ENCODE measurements around the gene PRR18. TPM values are rescaled to one million over a fixed set of nuclear protein-coding genes. Genes with fewer than 3 reads are reported as not detected.

PRR18 gene
- total and polyA plus RNA-seq, 2 of the 13 experiments (the other 11 are each of a cell fraction or from before 2014, with no cell fraction given), result 0.04 TPM

- TF ChIP-seq ZNF235 (CRISPR knock-in tag; IDR thresholded peaks at IDR 0.05; ENCODE audit: borderline replicate concordance) (no peak), CREB3 (CRISPR knock-in tag; IDR thresholded peaks at IDR 0.05) (no peak), ZNF576 (CRISPR knock-in tag; IDR thresholded peaks at IDR 0.05) (no peak), TBX3 (IDR thresholded peaks at IDR 0.05; ENCODE audit: borderline replicate concordance) (no peak), ZBTB7B (CRISPR knock-in tag; IDR thresholded peaks at IDR 0.05) (peak; percentile 56; the same call in 1 of the 2 replicates), HINFP (CRISPR knock-in tag; IDR thresholded peaks at IDR 0.05; ENCODE audit: low read depth) (no peak), TP53 (CRISPR knock-in tag; conservative IDR thresholded peaks at IDR 0.05) (no peak), CSRNP2 (CRISPR knock-in tag; conservative IDR thresholded peaks at IDR 0.05; ENCODE audit: low read depth) (no peak), ZNF891 (CRISPR knock-in tag; IDR thresholded peaks at IDR 0.05) (peak; percentile 88), PHF8 (CRISPR knock-in tag; IDR thresholded peaks at IDR 0.05) (no peak), ZNF12 (CRISPR knock-in tag; IDR thresholded peaks at IDR 0.05) (no peak), SKI (IDR thresholded peaks at IDR 0.05; ENCODE audit: partially characterized antibody) (peak; percentile 59), MXD1 (CRISPR knock-in tag; IDR thresholded peaks at IDR 0.05) (no peak), SIN3A (IDR thresholded peaks at IDR 0.05; ENCODE audit: borderline replicate concordance, low read depth, low read length) (peak; percentile 35; the same call in 1 of the 2 replicates), ZNF670 (CRISPR knock-in tag; IDR thresholded peaks at IDR 0.05; ENCODE audit: borderline replicate concordance) (no peak), HNF1A (IDR thresholded peaks at IDR 0.05; ENCODE audit: low read depth) (peak; percentile 12; the same call in 1 of the 2 replicates), HNF1A (CRISPR knock-in tag; IDR thresholded peaks at IDR 0.05; ENCODE audit: borderline replicate concordance) (no peak), ZNF382 (CRISPR knock-in tag; IDR thresholded peaks at IDR 0.05; ENCODE audit: borderline replicate concordance) (no peak), GFI1 (CRISPR knock-in tag; IDR thresholded peaks at IDR 0.05; ENCODE audit: borderline replicate concordance) (no peak), ZNF124 (CRISPR knock-in tag; IDR thresholded peaks at IDR 0.05) (no peak)
Observed at GRCh38 chr6:166330612-166331011, 22.4 kb upstream of the PRR18 start (continued).

Data from HepG2 (cell line).